HepG2 (cell line): ENCODE results near the gene ABCA3. TPM values are rescaled to one million over a fixed set of nuclear protein-coding genes. Genes with fewer than 3 reads are reported as not detected.

ENCODE experiments used
- ATAC-seq: fragments of 200-7000 bp; cut with Tn5 transposase; 3 replicates; pipeline ENCODE4 v1.9.1; 2020; ENCODE audit warnings: mild to moderate bottlenecking, moderate library complexity
- BruUV-seq: library from RNA; stranded (reverse); fragments of 400-500 nt; replicated peaks from 2 replicates; lab custom pipeline; 2021; lab: Mats Ljungman, UMichigan
- CTCF ChIA-PET: fragments of 300-600 bp; formaldehyde crosslinking; extraction: SDS; loops from one replicate; lab custom pipeline; 2021; ENCODE audit warnings: low total read pairs, inconsistent platforms, low intra/inter-chr PET ratio; lab: Yijun Ruan, JAX
- POLR2A ChIA-PET: fragments of 350-600 bp; sonication (Branson Sonifier 250); formaldehyde crosslinking; loops from one replicate; lab custom pipeline; 2020; ENCODE audit warnings: antibody characterized with exemption, inconsistent platforms; lab: Yijun Ruan, JAX
- DNase-seq: peaks from one replicate; pipeline ENCODE4 v3.0.0-alpha.2; 2015; ENCODE audit warnings: low spot score
- FAIRE-seq: peaks from 3 replicates; lab custom pipeline; 2011; peaks lifted over from hg19 to GRCh38; lab: Jason Lieb, UNC
- H2AFZ ChIP-seq: one replicate; pipeline ENCODE4 v1.6.1; 2011; ENCODE audit warnings: low read length, inconsistent platforms
- H3K27ac ChIP-seq: fragments of 300-600 bp; 3 replicates; pipeline ENCODE4 v1.8.0; 2011; ENCODE audit warnings: mixed run types, mild to moderate bottlenecking, mixed read lengths, low read length, inconsistent platforms; ENCODE audit not compliant: insufficient read depth; ENCODE audit errors: extremely low read length
- H3K27me3 ChIP-seq, 2 experiments: fragments of 200-600 bp in 1 of 2; 2 replicates in 1 of 2; 3 replicates in 1 of 2; pipeline versions ENCODE4 v1.6.0 to v1.8.0; 2011; ENCODE audit warnings: low read length in 2 of 2, mild to moderate bottlenecking in 2 of 2, moderate library complexity in 2 of 2, inconsistent platforms in 1 of 2; ENCODE audit not compliant: insufficient read depth in 2 of 2, control insufficient read depth in 1 of 2
- H3K36me3 ChIP-seq, 2 experiments: fragments of 200-600 bp in 1 of 2; replicated peaks in 1 of 2; 2 replicates in 1 of 2; 3 replicates in 1 of 2; pipeline versions ENCODE4 v1.5.1 to v1.8.0; 2011; ENCODE audit warnings: low read length in 2 of 2, inconsistent platforms in 1 of 2; ENCODE audit not compliant: insufficient read depth in 2 of 2, control insufficient read depth in 1 of 2
- H3K4me1 ChIP-seq: 2 replicates; pipeline ENCODE4 v1.5.1; 2012; ENCODE audit warnings: low read length, inconsistent platforms; ENCODE audit not compliant: insufficient read depth
- H3K4me2 ChIP-seq: 2 replicates; pipeline ENCODE4 v1.6.0; 2011; ENCODE audit warnings: low read depth, low read length, inconsistent platforms
- H3K4me3 ChIP-seq, 3 experiments: fragments of 200-600 bp in 1 of 3; sonication (generic), shearing (Covaris generic) in 1 of 3; replicated peaks in 1 of 3; 2 replicates each; pipeline ENCODE4 v1.5.1; 2011 to 2016; ENCODE audit warnings: low read length in 3 of 3, inconsistent platforms in 2 of 3, low read depth in 2 of 3, mild to moderate bottlenecking in 2 of 3, control low read depth in 1 of 3, mixed read lengths in 1 of 3; ENCODE audit not compliant: insufficient read depth in 1 of 3
- H3K79me2 ChIP-seq: one replicate; pipeline ENCODE4 v1.6.1; 2011; ENCODE audit warnings: low read length, inconsistent platforms; ENCODE audit not compliant: insufficient read depth
- H3K9ac ChIP-seq: 2 replicates; pipeline ENCODE4 v1.6.0; 2011; ENCODE audit warnings: mild to moderate bottlenecking, low read depth, low read length, inconsistent platforms; ENCODE audit not compliant: insufficient read depth
- H3K9me3 ChIP-seq: 2 replicates; pipeline ENCODE4 v1.5.1; 2012; ENCODE audit warnings: mild to moderate bottlenecking, low read length
- H4K20me1 ChIP-seq: 2 replicates; pipeline ENCODE4 v1.6.0; 2011; ENCODE audit warnings: inconsistent platforms, mild to moderate bottlenecking, low read length, moderate library complexity; ENCODE audit not compliant: insufficient read depth
- AGO1 ChIP-seq: fragments of 200-400 bp; formaldehyde crosslinking; IDR thresholded peaks from 2 replicates; pipeline ENCODE4 v1.6.1; 2017; ENCODE audit warnings: mild to moderate bottlenecking, low read depth, low read length, moderate library complexity; ENCODE audit not compliant: poor library complexity, severe bottlenecking
- AGO2 ChIP-seq: fragments of 200-400 bp; formaldehyde crosslinking; optimal IDR thresholded peaks from 2 replicates; pipeline ENCODE3; 2017; ENCODE audit warnings: mild to moderate bottlenecking, low read depth, low read length, moderate library complexity
- AKAP8 ChIP-seq: sonication (generic); formaldehyde crosslinking; IDR thresholded peaks from 2 replicates; pipeline ENCODE4 v1.5.1; 2020; ENCODE audit warnings: mild to moderate bottlenecking, missing genetic modification reagents
- CHCHD3 ChIP-seq: sonication (generic); formaldehyde crosslinking; IDR thresholded peaks from 2 replicates; pipeline ENCODE4 v1.8.0; 2022; ENCODE audit warnings: mild to moderate bottlenecking, missing genetic modification reagents, moderate library complexity
- HOXA3 ChIP-seq: sonication (generic); formaldehyde crosslinking; IDR thresholded peaks from 2 replicates; pipeline ENCODE4 v1.5.0; 2020; ENCODE audit warnings: missing genetic modification reagents
- KDM2A ChIP-seq: sonication (generic); formaldehyde crosslinking; IDR thresholded peaks from 2 replicates; pipeline ENCODE4 v1.4.0; 2020; ENCODE audit warnings: low read depth, missing genetic modification reagents, borderline replicate concordance
- POLR2G ChIP-seq: fragments of 200-400 bp; formaldehyde crosslinking; IDR thresholded peaks from 2 replicates; pipeline ENCODE4 v1.6.1; 2018; ENCODE audit warnings: mild to moderate bottlenecking, low read depth, low read length, moderate library complexity
- RBM39 ChIP-seq: fragments of 200-400 bp; formaldehyde crosslinking; IDR thresholded peaks from one replicate; pipeline ENCODE4 v1.6.1; 2018; ENCODE audit warnings: antibody characterized with exemption, mild to moderate bottlenecking, low read depth, low read length; ENCODE audit not compliant: poor library complexity, severe bottlenecking
- SOX13 ChIP-seq, 3 experiments: fragments of 450-650 bp in 1 of 3; sonication (generic) in 1 of 3; formaldehyde crosslinking in 1 of 3; IDR thresholded peaks in 2 of 3; conservative IDR thresholded peaks in 1 of 3; 2 replicates each; pipeline versions ENCODE4 v1.5.0 to v1.6.1; 2016 to 2020; ENCODE audit warnings: antibody characterized with exemption in 1 of 3, mild to moderate bottlenecking in 1 of 3, missing compliant biosample characterization in 1 of 3, missing genetic modification reagents in 1 of 3, moderate library complexity in 1 of 3
- ZHX1 ChIP-seq: sonication (generic); formaldehyde crosslinking; IDR thresholded peaks from 2 replicates; pipeline ENCODE4 v1.8.1; 2022; ENCODE audit warnings: low read depth, mild to moderate bottlenecking, missing genetic modification reagents
- ZKSCAN8 ChIP-seq: IDR thresholded peaks from 2 replicates; pipeline ENCODE4 v1.6.1; 2016; ENCODE audit warnings: borderline replicate concordance, missing genetic modification reagents, missing compliant biosample characterization
- ZNF234 ChIP-seq: sonication (generic); formaldehyde crosslinking; conservative IDR thresholded peaks from 2 replicates; pipeline ENCODE4 v1.5.1; 2020; ENCODE audit warnings: mild to moderate bottlenecking, missing genetic modification reagents
- ZNF441 ChIP-seq: sonication (generic); formaldehyde crosslinking; IDR thresholded peaks from 2 replicates; pipeline ENCODE4 v1.7.0; 2021; ENCODE audit warnings: missing genetic modification reagents, borderline replicate concordance
- WGBS: methylation state at CpG from one replicate; pipeline ENCODE4 v1.1.6; 2017; ENCODE audit warnings: low lambda C conversion rate; 5-methylcytosine and 5-hydroxymethylcytosine counted together
- in situ Hi-C: cut with HindIII; loops from 2 replicates; pipeline ENCODE4 v1.10.0; 2017; ENCODE audit warnings: low pct_unique_long_range_greater_than_20kb; ENCODE audit not compliant: extremely low pct_ligation_motif_present
- intact Hi-C: fragments of 100-400 bp; cut with micrococcal nuclease; formaldehyde crosslinking; loops from one replicate; pipeline ENCODE4 v1.10.0; 2022; ENCODE audit not compliant: unreplicated experiment
- polyA plus RNA-seq, 8 experiments: library from polyadenylated mRNA; depleted of rRNA in 3 of 8; stranded (reverse) in 7 of 8; unstranded in 1 of 8; fragments of >200 nt; fragmentation: Illumina TruSeq in 4 of 8; extraction: Trizol in 4 of 8; gene quantifications; 2 replicates each; pipeline versions ENCODE4 v1.2.1 to v1.2.3, GENCODE V29; 2011 to 2016; ENCODE audit warnings: low read depth in 4 of 8, missing spikeins in 1 of 8, mixed read lengths in 1 of 8; ENCODE audit not compliant: insufficient read depth in 1 of 8
- total RNA-seq, 5 experiments: library from RNA; depleted of rRNA; stranded (reverse); fragments of >200 nt; fragmentation: Illumina TruSeq; extraction: Trizol; gene quantifications; 2 replicates each; pipeline ENCODE4 v1.2.3, GENCODE V29; 2016; ENCODE audit warnings: low read depth in 1 of 5

ABCA3 gene
- total and polyA plus RNA-seq, 2 of the 13 experiments (the other 11 are each of a cell fraction or from before 2014, with no cell fraction given): 0.60 to 1.5 TPM

- TF ChIP-seq ZNF234 (CRISPR knock-in tag): no peak
- peak; percentile 78 for TF ChIP-seq RBM39
- TF ChIP-seq HOXA3: peak; percentile 1
- TF ChIP-seq KDM2A (CRISPR knock-in tag): peak; percentile 50; the same call in 1 of the 2 replicates
- TF ChIP-seq SOX13 (IDR thresholded peaks at IDR 0.05): no peak
- no peak for TF ChIP-seq SOX13 (CRISPR knock-in tag; conservative IDR thresholded peaks at IDR 0.05 in 1 of 2, IDR thresholded peaks at IDR 0.05 in 1 of 2)
These were observed 102.2 kb downstream of the ABCA3 start (continued) for GRCh38 chr16:2238150-2238837.

GRCh38 chr16:2237493-2238149 is 102.9 kb downstream of the ABCA3 start:
- Histone ChIP-seq H3K79me2 (no peaks in the 10 kb centered on the region), H3K4me2 (no peak overlapping the region), H3K4me1 (peaks cover 31% of the 10 kb centered on the region), H3K27me3 (no peaks in the 10 kb centered on the region), H2AFZ (no peak overlapping the region), H3K4me3 (no peak overlapping the region), H3K36me3 (peaks cover 3 to 13% of the 10 kb centered on the region in 2 experiments; a peak in 4 of 5 replicates), H3K27ac (no peak overlapping the region), H4K20me1 (0 out of 2 replicates have a peak, but pooled peaks cover 2% of the 10 kb centered on the region), H3K9me3 (no peaks in the 10 kb centered on the region), H3K9ac (no peak overlapping the region)
- no peak for TF ChIP-seq ZKSCAN8 (CRISPR knock-in tag)
- peak; percentile 77 for TF ChIP-seq AGO2
- peak; percentile 5; the same call in 1 of the 2 replicates for TF ChIP-seq POLR2G
- 0 out of 2 replicates have a peak, but pooled peaks have one; percentile 52 for TF ChIP-seq ZHX1
- TF ChIP-seq CHCHD3 (CRISPR knock-in tag): no peak
- TF ChIP-seq AKAP8 (CRISPR knock-in tag): peak; percentile 71; the same call in 1 of the 2 replicates
- peak; percentile 69 for TF ChIP-seq AGO1
- no peak for TF ChIP-seq ZNF441
- in situ Hi-C loops (no loop called here), intact Hi-C loops (no loop called here)
- POLR2A ChIA-PET: interaction anchor here (1.9 to 3.5 kb wide), 2 partner anchors 11 to 13 kb away, joined by 11 to 16 read pairs; partner anchors contain the start of gene ECI1
- FAIRE-seq (no peak), DNase-seq (no peak), ATAC-seq (no peak; the same call in 2 of the 3 replicates)
- 84% methylated on average over 31 of the region's 65 CpGs for WGBS
- no TSS peak for BruUV-seq
- CTCF ChIA-PET: no interaction called here
